ENCODE data around the gene ADGRG1. TPM values are rescaled to one million over a fixed set of nuclear protein-coding genes. Genes with fewer than 3 reads are reported as not detected.

ADGRG1 gene
- total RNA-seq, 2 donors from 2014 or later: 81.2 to 111 TPM

- intact Hi-C loops (cut with DNase I, micrococcal nuclease): no loop called here
- ATAC-seq (no peak), DNase-seq (no peak)
Measured at GRCh38 chr16:57601801-57602478, 26.5 kb upstream of the ADGRG1 start.

GRCh38 chr16:57603115-57604024, 25.1 kb upstream of the ADGRG1 start:
- intact Hi-C loops (cut with DNase I, micrococcal nuclease): no loop called here
- no peak for DNase-seq
- no peak for ATAC-seq

- DNase-seq (no peak), ATAC-seq (no peak)
- intact Hi-C loops (cut with DNase I, micrococcal nuclease): no loop called here
Measured at GRCh38 chr16:57604177-57604576, 24.3 kb upstream of the ADGRG1 start.

GRCh38 chr16:57606147-57606846, 22.1 kb upstream of the ADGRG1 start:
- DNase-seq (no peak), ATAC-seq (peak; percentile 25)
- intact Hi-C loops (cut with DNase I, micrococcal nuclease): no loop called here

GRCh38 chr16:57606847-57607501, 21.5 kb upstream of the ADGRG1 start:
- intact Hi-C loops (cut with DNase I, micrococcal nuclease): no loop called here
- ATAC-seq (peak; percentile 95), DNase-seq (peak in 1 of 2 donors; percentile 51)

- no peak for ATAC-seq
- DNase-seq: no peak
- intact Hi-C loops (cut with DNase I, micrococcal nuclease): no loop called here
Measured at GRCh38 chr16:57607676-57608461, 20.6 kb upstream of the ADGRG1 start.

GRCh38 chr16:57608462-57609113, 19.8 kb upstream of the ADGRG1 start:
- intact Hi-C loops (cut with DNase I, micrococcal nuclease): no loop called here
- no peak for DNase-seq
- ATAC-seq: no peak

- DNase-seq (no peak), ATAC-seq (peak; percentile 47)
- intact Hi-C loops (cut with DNase I, micrococcal nuclease): no loop called here
Measured at GRCh38 chr16:57609541-57610401, 18.7 kb upstream of the ADGRG1 start.

GRCh38 chr16:57610611-57611010, 17.8 kb upstream of the ADGRG1 start:
- no peak for ATAC-seq
- DNase-seq: no peak
- intact Hi-C loops (cut with DNase I, micrococcal nuclease): no loop called here

GRCh38 chr16:57611181-57611580, 17.2 kb upstream of the ADGRG1 start:
- no peak for DNase-seq
- no peak for ATAC-seq
- intact Hi-C loops (cut with DNase I, micrococcal nuclease): no loop called here

GRCh38 chr16:57611706-57612105, 16.7 kb upstream of the ADGRG1 start:
- ATAC-seq: no peak
- intact Hi-C loops (cut with DNase I, micrococcal nuclease): no loop called here
- DNase-seq: peak in 1 of 2 donors; percentile 1

GRCh38 chr16:57612494-57612893, 15.9 kb upstream of the ADGRG1 start:
- no peak for ATAC-seq
- intact Hi-C loops (cut with DNase I, micrococcal nuclease): no loop called here
- DNase-seq: peak in 1 of 2 donors; percentile 1

- DNase-seq: peak in 1 of 2 donors; percentile 0
- no peak for ATAC-seq
- intact Hi-C loops (cut with DNase I, micrococcal nuclease): no loop called here
Measured at GRCh38 chr16:57613514-57613913, 14.9 kb upstream of the ADGRG1 start.

- DNase-seq (peak in 1 of 2 donors; percentile 2), ATAC-seq (no peak)
- intact Hi-C loops (cut with DNase I, micrococcal nuclease): no loop called here
Measured at GRCh38 chr16:57614536-57614935, 13.9 kb upstream of the ADGRG1 start.

- no peak for ATAC-seq
- peak in 1 of 2 donors; percentile 3 for DNase-seq
- intact Hi-C loops (cut with DNase I, micrococcal nuclease): no loop called here
Measured at GRCh38 chr16:57614944-57615343, 13.5 kb upstream of the ADGRG1 start.

- intact Hi-C loops (cut with DNase I, micrococcal nuclease): no loop called here
- ATAC-seq (peak; percentile 11), DNase-seq (peak in 1 of 2 donors; percentile 25)
Measured at GRCh38 chr16:57615813-57616212, 12.6 kb upstream of the ADGRG1 start.

- intact Hi-C loops (cut with DNase I, micrococcal nuclease): no loop called here
- ATAC-seq: no peak
- DNase-seq: peak in 1 of 2 donors; percentile 5
Measured at GRCh38 chr16:57616241-57616640, 12.2 kb upstream of the ADGRG1 start.

Data from left colon (tissue), 2 donors.